GM23338 (cell line): ENCODE measurements around the gene PIAS4. TPM values are rescaled to one million over a fixed set of nuclear protein-coding genes. Genes with fewer than 3 reads are reported as not detected.
A peak's percentile ranks its signal among the peaks of the same experiment; 100 is the strongest.

Experiments used
- ATAC-seq: fragments of 200-7000 bp; cut with Tn5 transposase; 3 replicates; pipeline ENCODE4 v1.9.1; 2020
- DNase-seq: peaks from one replicate; pipeline ENCODE4 v3.0.0-alpha.2; 2015; ENCODE audit warnings: low spot score
- H2AFZ ChIP-seq: fragments of 200-600 bp; sonication (generic); 2 replicates; pipeline ENCODE4 v1.8.0; 2016; ENCODE audit warnings: antibody characterized with exemption, mild to moderate bottlenecking, moderate library complexity
- H3F3A ChIP-seq: fragments of 200-600 bp; sonication (generic); replicated peaks from 2 replicates; pipeline ENCODE4 v1.8.0; 2017; ENCODE audit warnings: antibody characterized with exemption, mixed run types, low read depth
- H3K27ac ChIP-seq: fragments of 200-600 bp; sonication (generic); 2 replicates; pipeline ENCODE4 v1.6.1; 2016; ENCODE audit warnings: low read depth
- H3K27me3 ChIP-seq: fragments of 200-600 bp; sonication (generic); 2 replicates; pipeline ENCODE4 v1.8.0; 2016; ENCODE audit warnings: mild to moderate bottlenecking, mixed run types, moderate library complexity; ENCODE audit not compliant: insufficient read depth
- H3K36me3 ChIP-seq: fragments of 200-600 bp; sonication (generic); 2 replicates; pipeline ENCODE4 v1.8.0; 2016; ENCODE audit warnings: mild to moderate bottlenecking; ENCODE audit not compliant: insufficient read depth
- H3K4me1 ChIP-seq: fragments of 200-600 bp; sonication (generic); 2 replicates; pipeline ENCODE4 v1.8.0; 2016; ENCODE audit warnings: mild to moderate bottlenecking, moderate library complexity; ENCODE audit not compliant: insufficient read depth
- H3K4me2 ChIP-seq: fragments of 200-600 bp; sonication (generic); 2 replicates; pipeline ENCODE4 v1.7.1; 2017; ENCODE audit warnings: mixed run types
- H3K4me3 ChIP-seq: fragments of 200-600 bp; sonication (generic); 2 replicates; pipeline ENCODE4 v1.6.1; 2016; ENCODE audit warnings: mixed run types
- H3K79me2 ChIP-seq: fragments of 200-600 bp; sonication (generic); replicated peaks from 2 replicates; pipeline ENCODE4 v1.8.0; 2017; ENCODE audit warnings: mild to moderate bottlenecking; ENCODE audit not compliant: insufficient read depth
- H3K9me2 ChIP-seq: fragments of 200-600 bp; sonication (generic); 2 replicates; pipeline ENCODE4 v1.8.0; 2017; ENCODE audit not compliant: insufficient read depth
- H4K20me1 ChIP-seq: fragments of 200-600 bp; sonication (generic); replicated peaks from 2 replicates; pipeline ENCODE4 v1.8.0; 2017; ENCODE audit warnings: mild to moderate bottlenecking; ENCODE audit not compliant: insufficient read depth
- H3K27ac Mint-ChIP-seq: 2 replicates; pipeline ENCODE4 v1.8.0; 2020; ENCODE audit warnings: inconsistent platforms, mild to moderate bottlenecking, moderate library complexity, mixed read lengths
- H3K27me3 Mint-ChIP-seq: 3 replicates; pipeline ENCODE4 v1.8.0; 2022; ENCODE audit warnings: low read depth, mild to moderate bottlenecking, moderate library complexity, mixed read lengths, inconsistent platforms; ENCODE audit not compliant: insufficient read depth, poor library complexity
- H3K36me3 Mint-ChIP-seq: 3 replicates; pipeline ENCODE4 v1.8.0; 2021; ENCODE audit warnings: low read depth, mild to moderate bottlenecking, inconsistent platforms, moderate library complexity, mixed read lengths
- H3K4me1 Mint-ChIP-seq: 3 replicates; pipeline ENCODE4 v1.8.0; 2020; ENCODE audit warnings: mild to moderate bottlenecking, inconsistent platforms, mixed read lengths
- H3K4me3 Mint-ChIP-seq: 3 replicates; pipeline ENCODE4 v1.8.0; 2021; ENCODE audit warnings: moderate library complexity, mild to moderate bottlenecking, inconsistent platforms, mixed read lengths
- H3K9me3 Mint-ChIP-seq: 3 replicates; pipeline ENCODE4 v1.8.0; 2020; ENCODE audit warnings: moderate library complexity, mild to moderate bottlenecking, inconsistent platforms, mixed read lengths
- CREB1 ChIP-seq: fragments of 250-450 bp; sonication (Bioruptor Pico); IDR thresholded peaks from 2 replicates; pipeline ENCODE4 v1.5.0; 2020; ENCODE audit warnings: low read depth, mild to moderate bottlenecking, moderate library complexity
- CTCF ChIP-seq, 2 experiments: fragments of 200-600 bp in 1 of 2; sonication (generic) in 1 of 2; conservative IDR thresholded peaks; 2 replicates each; pipeline versions ENCODE4 v1.5.1 to v1.6.1; 2016 to 2017; ENCODE audit warnings: antibody characterized with exemption in 2 of 2, low read depth in 2 of 2, mild to moderate bottlenecking in 2 of 2, moderate library complexity in 1 of 2
- ETS1 ChIP-seq: IDR thresholded peaks from 2 replicates; pipeline ENCODE4 v1.6.1; 2016; ENCODE audit warnings: antibody characterized with exemption
- EZH2 ChIP-seq: fragments of 200-600 bp; sonication (generic); IDR thresholded peaks from one replicate; pipeline ENCODE4 v1.8.0; 2017; ENCODE audit warnings: antibody characterized with exemption, mild to moderate bottlenecking, low read depth; ENCODE audit not compliant: unreplicated experiment
- EZH2phosphoT487 ChIP-seq: fragments of 200-600 bp; sonication (generic); IDR thresholded peaks from one replicate; pipeline ENCODE4 v1.8.1; 2018; ENCODE audit warnings: antibody characterized with exemption; ENCODE audit not compliant: unreplicated experiment
- JUNB ChIP-seq: IDR thresholded peaks from one replicate; pipeline ENCODE4 v1.6.1; 2016; ENCODE audit warnings: antibody characterized with exemption; ENCODE audit not compliant: unreplicated experiment
- NANOG ChIP-seq: IDR thresholded peaks from 2 replicates; pipeline ENCODE4 v1.6.1; 2016; ENCODE audit warnings: antibody characterized with exemption, borderline replicate concordance
- POLR2AphosphoS5 ChIP-seq: IDR thresholded peaks from 2 replicates; pipeline ENCODE4 v1.6.1; 2016; ENCODE audit warnings: antibody characterized with exemption, low read depth
- REST ChIP-seq: IDR thresholded peaks from one replicate; pipeline ENCODE4 v1.6.1; 2018; ENCODE audit warnings: antibody characterized with exemption; ENCODE audit not compliant: unreplicated experiment
- STAT1 ChIP-seq: IDR thresholded peaks from one replicate; pipeline ENCODE4 v1.6.1; 2016; ENCODE audit warnings: antibody characterized with exemption; ENCODE audit not compliant: unreplicated experiment
- ZNF114 ChIP-seq: fragments of 250-450 bp; sonication (Bioruptor Pico); IDR thresholded peaks from 2 replicates; pipeline ENCODE4 v1.5.0; 2020; ENCODE audit warnings: mild to moderate bottlenecking, moderate library complexity
- ZNF331 ChIP-seq: fragments of 250-450 bp; sonication (Bioruptor Pico); IDR thresholded peaks from 2 replicates; pipeline ENCODE4 v1.5.0; 2020; ENCODE audit warnings: low read depth, mild to moderate bottlenecking, moderate library complexity
- ZNF462 ChIP-seq: fragments of 250-450 bp; sonication (Bioruptor Pico); IDR thresholded peaks from 2 replicates; pipeline ENCODE4 v1.5.0; 2020; ENCODE audit warnings: mild to moderate bottlenecking, moderate library complexity
- polyA plus RNA-seq: library from polyadenylated mRNA; unstranded; fragments of >200 nt; fragmentation: Nextera tagmentation; extraction: Ambion mirVana; gene quantifications from 2 replicates; pipeline ENCODE4 v1.2.1, GENCODE V29; 2016
- total RNA-seq: library from RNA; depleted of rRNA; stranded (reverse); fragments of >200 nt; shearing (Covaris generic); gene quantifications from 2 replicates; pipeline ENCODE4 v1.2.3, GENCODE V29; 2014

The PIAS4 gene
- total and polyA plus RNA-seq, 2 experiments from 2014 or later, result 17.0 to 48.4 TPM

GRCh38 chr19:4067396-4068046, 60.0 kb downstream of the PIAS4 start:
- TF ChIP-seq POLR2AphosphoS5 (no peak), REST (no peak), CTCF (conservative IDR thresholded peaks at IDR 0.05; ENCODE audit: low read depth in 2 of 2) (no peak), EZH2 (no peak), CREB1 (CRISPR knock-in tag) (no peak), ZNF331 (CRISPR knock-in tag) (no peak), JUNB (no peak), ZNF114 (no peak), EZH2phosphoT487 (no peak), STAT1 (no peak), ZNF462 (CRISPR knock-in tag) (no peak), ETS1 (no peak), NANOG (no peak)
- H3K27ac Mint-ChIP-seq, result no peak overlapping the region
- H3K4me1 Mint-ChIP-seq, result peaks cover 10% of the 10 kb centered on the region
- no peak for DNase-seq
- peaks cover 30% of the 10 kb centered on the region for H3K27me3 ChIP-seq
- H3K9me3 Mint-ChIP-seq, result no peaks in the 10 kb centered on the region; the same call in 2 of the 3 replicates
- H3K4me2 ChIP-seq, result peak overlapping the region; percentile 88
- H4K20me1 ChIP-seq, result peaks cover 13% of the 10 kb centered on the region; the same call in 1 of the 2 replicates
- peaks cover 28% of the 10 kb centered on the region for H3K27me3 Mint-ChIP-seq
- peaks cover 3% of the 10 kb centered on the region; the same call in 1 of the 3 replicates for H3K36me3 Mint-ChIP-seq
- H3K79me2 ChIP-seq, result peaks cover 25% of the 10 kb centered on the region
- H3K4me3 ChIP-seq, result peak overlapping the region; percentile 75
- ATAC-seq, result no peak
- no peaks in the 10 kb centered on the region for H3K9me2 ChIP-seq
- no peaks in the 10 kb centered on the region for H3K36me3 ChIP-seq
- H2AFZ ChIP-seq, result 0 out of 2 replicates have a peak overlapping the region, but pooled peaks have one; percentile 52
- H3K27ac ChIP-seq, result no peak overlapping the region
- H3F3A ChIP-seq, result peaks cover 9% of the 10 kb centered on the region
- peaks cover 12% of the 10 kb centered on the region for H3K4me1 ChIP-seq
- peak overlapping the region; percentile 70 for H3K4me3 Mint-ChIP-seq
